NOMO-1 treated with dmso at 0.1 percent for 144 hours (cell line): ENCODE data around the gene STOML1.
"Not testable (repeated sequence)": the region's sequence is repeated elsewhere in the genome, so short reads cannot be mapped to it uniquely, and the experiment has no call there.

Experiments used
- DNase-seq: peaks from one replicate; lab custom pipeline; 2025; ENCODE audit not compliant: unreplicated experiment; lab: John Stamatoyannopoulos, UW

Gene STOML1

GRCh38 chr15:73949496-73949895 lies 42.6 kb downstream of the STOML1 start:
- DNase-seq, result no peak

- no peak for DNase-seq
Measured at GRCh38 chr15:73948982-73949381, 43.1 kb downstream of the STOML1 start.

- DNase-seq, result no peak
Measured at GRCh38 chr15:73948396-73948795, 43.7 kb downstream of the STOML1 start.

- DNase-seq, result no peak
Measured at GRCh38 chr15:73947651-73948050, 44.4 kb downstream of the STOML1 start.

GRCh38 chr15:73946795-73947370 lies 45.2 kb downstream of the STOML1 start:
- DNase-seq, result no peak

- no peak for DNase-seq
Measured at GRCh38 chr15:73946046-73946721, 45.9 kb downstream of the STOML1 start.

- DNase-seq, result no peak
Measured at GRCh38 chr15:73945130-73945508, 47.0 kb downstream of the STOML1 start.

- DNase-seq, result no peak
Measured at GRCh38 chr15:73944161-73945129, 47.6 kb downstream of the STOML1 start.

- DNase-seq, result no peak
Measured at GRCh38 chr15:73942751-73943270, 49.3 kb downstream of the STOML1 start.

GRCh38 chr15:73941871-73942635 lies 50.0 kb downstream of the STOML1 start:
- DNase-seq, result no peak

GRCh38 chr15:73941449-73941848 lies 50.6 kb downstream of the STOML1 start:
- DNase-seq, result no peak

- no peak for DNase-seq
Measured at GRCh38 chr15:73941044-73941443, 51.1 kb downstream of the STOML1 start.

GRCh38 chr15:73940061-73940981 lies 51.8 kb downstream of the STOML1 start:
- no peak for DNase-seq

- DNase-seq, result no peak
Measured at GRCh38 chr15:73939138-73939537, 53.0 kb downstream of the STOML1 start.

- not testable (repeated sequence) for DNase-seq
Measured at GRCh38 chr15:73938516-73938915, 53.6 kb downstream of the STOML1 start.

GRCh38 chr15:73937726-73938125 lies 54.4 kb downstream of the STOML1 start:
- DNase-seq, result no peak

- no peak for DNase-seq
Measured at GRCh38 chr15:73937296-73937695, 54.8 kb downstream of the STOML1 start.

GRCh38 chr15:73936588-73937290 lies 55.4 kb downstream of the STOML1 start:
- no peak for DNase-seq

GRCh38 chr15:73936181-73936580 lies 55.9 kb downstream of the STOML1 start:
- no peak for DNase-seq
